Breast epithelium (tissue), 3 donors: Measurements from ENCODE around the gene ANAPC4.

Source experiments
- POLR2A ChIP-seq: fragments of 450-650 bp; IDR thresholded peaks from one replicate; pipeline ENCODE4 v1.6.1; 2016; ENCODE audit warnings: antibody characterized with exemption, mild to moderate bottlenecking, moderate library complexity
- POLR2AphosphoS5 ChIP-seq, 3 donors: sonication (generic); formaldehyde crosslinking; IDR thresholded peaks; one replicate each; pipeline ENCODE4 v1.6.1; 2017; ENCODE audit warnings: antibody characterized with exemption in 3 of 3
- TF ChIP-seq, protein P1 (sequence below), 3 donors: fragments of 450-650 bp; IDR thresholded peaks; one replicate each; pipeline ENCODE4 v1.5.1; 2016 to 2017; ENCODE audit warnings: antibody characterized with exemption in 3 of 3, mild to moderate bottlenecking in 3 of 3, moderate library complexity in 3 of 3

DNA sequence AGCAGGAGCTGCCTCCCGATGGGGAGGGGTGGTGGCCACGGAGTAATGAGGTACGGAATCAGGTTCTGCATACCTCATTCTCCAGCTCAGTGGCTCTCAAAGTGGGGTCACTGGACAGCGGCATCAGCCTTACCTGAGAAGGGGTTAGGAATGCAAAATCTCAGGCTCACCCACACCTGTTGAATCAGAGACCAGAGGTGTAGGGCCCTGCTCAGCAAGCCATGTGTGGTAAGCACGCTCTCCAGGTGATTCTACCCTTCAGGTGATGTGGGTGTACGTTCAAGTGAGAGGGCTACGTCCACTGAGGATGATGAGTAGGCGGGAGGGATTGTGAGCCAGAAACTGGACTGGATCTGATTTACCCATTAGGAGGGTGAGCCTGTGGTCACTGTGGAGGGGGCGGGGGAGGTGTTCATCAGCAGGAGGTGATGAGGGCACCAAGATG lies 65.8 kb downstream of the ANAPC4 start:
- TF ChIP-seq POLR2A (no peak), POLR2AphosphoS5 (IDR thresholded peaks at IDR 0.05) (no peak)
- TF ChIP-seq, protein P1, sequence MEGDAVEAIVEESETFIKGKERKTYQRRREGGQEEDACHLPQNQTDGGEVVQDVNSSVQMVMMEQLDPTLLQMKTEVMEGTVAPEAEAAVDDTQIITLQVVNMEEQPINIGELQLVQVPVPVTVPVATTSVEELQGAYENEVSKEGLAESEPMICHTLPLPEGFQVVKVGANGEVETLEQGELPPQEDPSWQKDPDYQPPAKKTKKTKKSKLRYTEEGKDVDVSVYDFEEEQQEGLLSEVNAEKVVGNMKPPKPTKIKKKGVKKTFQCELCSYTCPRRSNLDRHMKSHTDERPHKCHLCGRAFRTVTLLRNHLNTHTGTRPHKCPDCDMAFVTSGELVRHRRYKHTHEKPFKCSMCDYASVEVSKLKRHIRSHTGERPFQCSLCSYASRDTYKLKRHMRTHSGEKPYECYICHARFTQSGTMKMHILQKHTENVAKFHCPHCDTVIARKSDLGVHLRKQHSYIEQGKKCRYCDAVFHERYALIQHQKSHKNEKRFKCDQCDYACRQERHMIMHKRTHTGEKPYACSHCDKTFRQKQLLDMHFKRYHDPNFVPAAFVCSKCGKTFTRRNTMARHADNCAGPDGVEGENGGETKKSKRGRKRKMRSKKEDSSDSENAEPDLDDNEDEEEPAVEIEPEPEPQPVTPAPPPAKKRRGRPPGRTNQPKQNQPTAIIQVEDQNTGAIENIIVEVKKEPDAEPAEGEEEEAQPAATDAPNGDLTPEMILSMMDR (IDR thresholded peaks at IDR 0.05) = no peak
